ENCODE measurements around the gene UBQLN4.

The UBQLN4 gene

DNA sequence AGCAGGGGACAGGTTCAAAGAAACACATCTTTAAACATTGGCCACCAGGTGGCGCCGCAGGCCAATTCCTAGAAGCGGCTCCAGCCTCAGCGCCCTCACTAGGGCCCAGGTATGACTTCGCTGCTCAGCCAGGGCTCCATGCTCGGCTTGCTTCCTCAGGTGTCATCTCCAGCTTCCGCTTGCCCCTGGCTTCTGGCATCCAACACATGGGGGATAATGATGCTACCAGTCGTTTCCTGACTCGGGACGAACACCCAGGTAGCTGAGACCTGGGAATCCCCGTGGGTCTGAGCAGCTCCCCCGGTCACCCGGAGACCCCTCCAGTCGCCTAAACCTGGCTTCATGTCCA lies 37.2 kb upstream of the UBQLN4 start (continued):
- TF ChIP-seq ZNF629 (tag by site-specific recombination; IDR thresholded peaks at IDR 0.05) (0 out of 2 replicates have a peak, but pooled peaks have one; percentile 19), ZNF785 (tag by site-specific recombination; IDR thresholded peaks at IDR 0.05) (no peak), ZBTB6 (tag by site-specific recombination; IDR thresholded peaks at IDR 0.05) (peak; percentile 19; the same call in 1 of the 2 replicates), TCF7L2 (IDR thresholded peaks at IDR 0.05; ENCODE audit: borderline replicate concordance, low read depth, low read length) (no peak), ZNF747 (tag by site-specific recombination; IDR thresholded peaks at IDR 0.05) (no peak), ZNF473 (tag by site-specific recombination; IDR thresholded peaks at IDR 0.05) (no peak), SALL2 (tag by site-specific recombination; IDR thresholded peaks at IDR 0.05; ENCODE audit: borderline replicate concordance) (no peak), ZNF658 (tag by site-specific recombination; IDR thresholded peaks at IDR 0.05) (no peak), ZNF37A (tag by site-specific recombination; IDR thresholded peaks at IDR 0.05) (no peak), ZNF214 (tag by site-specific recombination; IDR thresholded peaks at IDR 0.05; ENCODE audit: borderline replicate concordance) (no peak), ZSCAN30 (tag by site-specific recombination; IDR thresholded peaks at IDR 0.05) (peak; percentile 51; the same call in 1 of the 2 replicates), ZNF621 (tag by site-specific recombination; IDR thresholded peaks at IDR 0.05) (no peak), CTCF (tag by site-specific recombination; IDR thresholded peaks at IDR 0.05) (peak; percentile 93), SETDB1 (IDR thresholded peaks at IDR 0.05; ENCODE audit: insufficient read length, low read length) (no peak), ZNF561 (tag by site-specific recombination; IDR thresholded peaks at IDR 0.05; ENCODE audit: borderline replicate concordance) (no peak), WT1 (tag by site-specific recombination; IDR thresholded peaks at IDR 0.05) (no peak), ZNF768 (tag by site-specific recombination; IDR thresholded peaks at IDR 0.05) (no peak), ZNF169 (tag by site-specific recombination; IDR thresholded peaks at IDR 0.05) (no peak), ZNF292 (tag by site-specific recombination; IDR thresholded peaks at IDR 0.05; ENCODE audit: borderline replicate concordance, low read depth) (no peak), ZNF514 (tag by site-specific recombination; IDR thresholded peaks at IDR 0.05) (no peak), KLF7 (tag by site-specific recombination; IDR thresholded peaks at IDR 0.05; ENCODE audit: borderline replicate concordance) (no peak), ZNF2 (tag by site-specific recombination; IDR thresholded peaks at IDR 0.05) (no peak), PBX3 (CRISPR knock-in tag; IDR thresholded peaks at IDR 0.05) (no peak), ZNF510 (tag by site-specific recombination; IDR thresholded peaks at IDR 0.05; ENCODE audit: insufficient replicate concordance) (no peak), ZNF223 (tag by site-specific recombination; IDR thresholded peaks at IDR 0.05) (no peak), BCL11B (tag by site-specific recombination; IDR thresholded peaks at IDR 0.05; ENCODE audit: low read depth) (no peak), ZNF624 (tag by site-specific recombination; IDR thresholded peaks at IDR 0.05) (no peak)
- TF ChIP-seq, protein P1, sequence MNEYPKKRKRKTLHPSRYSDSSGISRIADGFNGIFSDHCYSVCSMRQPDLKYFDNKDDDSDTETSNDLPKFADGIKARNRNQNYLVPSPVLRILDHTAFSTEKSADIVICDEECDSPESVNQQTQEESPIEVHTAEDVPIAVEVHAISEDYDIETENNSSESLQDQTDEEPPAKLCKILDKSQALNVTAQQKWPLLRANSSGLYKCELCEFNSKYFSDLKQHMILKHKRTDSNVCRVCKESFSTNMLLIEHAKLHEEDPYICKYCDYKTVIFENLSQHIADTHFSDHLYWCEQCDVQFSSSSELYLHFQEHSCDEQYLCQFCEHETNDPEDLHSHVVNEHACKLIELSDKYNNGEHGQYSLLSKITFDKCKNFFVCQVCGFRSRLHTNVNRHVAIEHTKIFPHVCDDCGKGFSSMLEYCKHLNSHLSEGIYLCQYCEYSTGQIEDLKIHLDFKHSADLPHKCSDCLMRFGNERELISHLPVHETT (tag by site-specific recombination; IDR thresholded peaks at IDR 0.05): no peak; the same call in 1 of the 2 replicates
- TF ChIP-seq, protein P2, sequence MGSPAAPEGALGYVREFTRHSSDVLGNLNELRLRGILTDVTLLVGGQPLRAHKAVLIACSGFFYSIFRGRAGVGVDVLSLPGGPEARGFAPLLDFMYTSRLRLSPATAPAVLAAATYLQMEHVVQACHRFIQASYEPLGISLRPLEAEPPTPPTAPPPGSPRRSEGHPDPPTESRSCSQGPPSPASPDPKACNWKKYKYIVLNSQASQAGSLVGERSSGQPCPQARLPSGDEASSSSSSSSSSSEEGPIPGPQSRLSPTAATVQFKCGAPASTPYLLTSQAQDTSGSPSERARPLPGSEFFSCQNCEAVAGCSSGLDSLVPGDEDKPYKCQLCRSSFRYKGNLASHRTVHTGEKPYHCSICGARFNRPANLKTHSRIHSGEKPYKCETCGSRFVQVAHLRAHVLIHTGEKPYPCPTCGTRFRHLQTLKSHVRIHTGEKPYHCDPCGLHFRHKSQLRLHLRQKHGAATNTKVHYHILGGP (tag by site-specific recombination; IDR thresholded peaks at IDR 0.05): no peak
- TF ChIP-seq, protein P3, sequence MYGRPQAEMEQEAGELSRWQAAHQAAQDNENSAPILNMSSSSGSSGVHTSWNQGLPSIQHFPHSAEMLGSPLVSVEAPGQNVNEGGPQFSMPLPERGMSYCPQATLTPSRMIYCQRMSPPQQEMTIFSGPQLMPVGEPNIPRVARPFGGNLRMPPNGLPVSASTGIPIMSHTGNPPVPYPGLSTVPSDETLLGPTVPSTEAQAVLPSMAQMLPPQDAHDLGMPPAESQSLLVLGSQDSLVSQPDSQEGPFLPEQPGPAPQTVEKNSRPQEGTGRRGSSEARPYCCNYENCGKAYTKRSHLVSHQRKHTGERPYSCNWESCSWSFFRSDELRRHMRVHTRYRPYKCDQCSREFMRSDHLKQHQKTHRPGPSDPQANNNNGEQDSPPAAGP (tag by site-specific recombination; IDR thresholded peaks at IDR 0.05): peak; percentile 36; the same call in 1 of the 2 replicates
- TF ChIP-seq, protein P4, sequence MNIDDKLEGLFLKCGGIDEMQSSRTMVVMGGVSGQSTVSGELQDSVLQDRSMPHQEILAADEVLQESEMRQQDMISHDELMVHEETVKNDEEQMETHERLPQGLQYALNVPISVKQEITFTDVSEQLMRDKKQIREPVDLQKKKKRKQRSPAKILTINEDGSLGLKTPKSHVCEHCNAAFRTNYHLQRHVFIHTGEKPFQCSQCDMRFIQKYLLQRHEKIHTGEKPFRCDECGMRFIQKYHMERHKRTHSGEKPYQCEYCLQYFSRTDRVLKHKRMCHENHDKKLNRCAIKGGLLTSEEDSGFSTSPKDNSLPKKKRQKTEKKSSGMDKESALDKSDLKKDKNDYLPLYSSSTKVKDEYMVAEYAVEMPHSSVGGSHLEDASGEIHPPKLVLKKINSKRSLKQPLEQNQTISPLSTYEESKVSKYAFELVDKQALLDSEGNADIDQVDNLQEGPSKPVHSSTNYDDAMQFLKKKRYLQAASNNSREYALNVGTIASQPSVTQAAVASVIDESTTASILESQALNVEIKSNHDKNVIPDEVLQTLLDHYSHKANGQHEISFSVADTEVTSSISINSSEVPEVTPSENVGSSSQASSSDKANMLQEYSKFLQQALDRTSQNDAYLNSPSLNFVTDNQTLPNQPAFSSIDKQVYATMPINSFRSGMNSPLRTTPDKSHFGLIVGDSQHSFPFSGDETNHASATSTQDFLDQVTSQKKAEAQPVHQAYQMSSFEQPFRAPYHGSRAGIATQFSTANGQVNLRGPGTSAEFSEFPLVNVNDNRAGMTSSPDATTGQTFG (tag by site-specific recombination; IDR thresholded peaks at IDR 0.05; ENCODE audit: borderline replicate concordance): no peak
